ENCODE measurements around the gene KNSTRN.

The KNSTRN gene

DNA sequence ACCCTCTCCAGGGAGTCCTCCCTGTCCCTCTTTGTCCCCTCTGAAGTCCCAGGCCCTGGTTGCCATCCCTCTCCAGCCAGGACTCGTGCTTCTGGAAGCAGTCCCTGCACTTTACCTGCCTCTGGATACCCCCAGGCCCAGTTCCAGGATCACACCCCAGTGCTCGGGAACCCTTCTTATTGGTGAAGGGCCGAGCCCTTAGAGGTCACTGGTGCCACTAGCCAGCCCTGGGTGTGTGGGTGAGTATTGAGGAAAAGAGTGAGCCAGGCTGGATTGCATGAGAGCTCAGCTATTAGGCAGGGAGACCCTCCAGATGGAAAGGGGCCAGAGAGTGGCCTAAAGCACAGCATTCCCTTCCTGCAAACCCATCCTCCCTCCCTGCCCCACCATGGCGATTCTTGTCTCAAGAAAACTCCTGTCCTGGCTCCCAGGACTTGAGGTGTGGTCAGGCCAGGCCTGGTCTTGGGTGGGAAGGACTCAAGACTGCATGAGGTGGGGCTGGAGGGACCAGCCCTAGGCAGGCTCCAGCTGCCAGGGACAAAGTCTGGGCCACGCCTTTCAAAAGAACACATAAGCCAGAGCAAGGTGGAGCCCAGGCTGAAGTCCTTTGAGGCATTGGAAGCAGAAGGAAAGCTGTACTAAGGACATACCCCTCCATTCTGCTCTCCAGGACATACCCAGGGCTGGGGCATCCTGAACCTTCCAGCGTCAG is 36.5 kb upstream of the KNSTRN start:
- no peak for DNase-seq (ENCODE audit: low read depth, low spot score)

DNA sequence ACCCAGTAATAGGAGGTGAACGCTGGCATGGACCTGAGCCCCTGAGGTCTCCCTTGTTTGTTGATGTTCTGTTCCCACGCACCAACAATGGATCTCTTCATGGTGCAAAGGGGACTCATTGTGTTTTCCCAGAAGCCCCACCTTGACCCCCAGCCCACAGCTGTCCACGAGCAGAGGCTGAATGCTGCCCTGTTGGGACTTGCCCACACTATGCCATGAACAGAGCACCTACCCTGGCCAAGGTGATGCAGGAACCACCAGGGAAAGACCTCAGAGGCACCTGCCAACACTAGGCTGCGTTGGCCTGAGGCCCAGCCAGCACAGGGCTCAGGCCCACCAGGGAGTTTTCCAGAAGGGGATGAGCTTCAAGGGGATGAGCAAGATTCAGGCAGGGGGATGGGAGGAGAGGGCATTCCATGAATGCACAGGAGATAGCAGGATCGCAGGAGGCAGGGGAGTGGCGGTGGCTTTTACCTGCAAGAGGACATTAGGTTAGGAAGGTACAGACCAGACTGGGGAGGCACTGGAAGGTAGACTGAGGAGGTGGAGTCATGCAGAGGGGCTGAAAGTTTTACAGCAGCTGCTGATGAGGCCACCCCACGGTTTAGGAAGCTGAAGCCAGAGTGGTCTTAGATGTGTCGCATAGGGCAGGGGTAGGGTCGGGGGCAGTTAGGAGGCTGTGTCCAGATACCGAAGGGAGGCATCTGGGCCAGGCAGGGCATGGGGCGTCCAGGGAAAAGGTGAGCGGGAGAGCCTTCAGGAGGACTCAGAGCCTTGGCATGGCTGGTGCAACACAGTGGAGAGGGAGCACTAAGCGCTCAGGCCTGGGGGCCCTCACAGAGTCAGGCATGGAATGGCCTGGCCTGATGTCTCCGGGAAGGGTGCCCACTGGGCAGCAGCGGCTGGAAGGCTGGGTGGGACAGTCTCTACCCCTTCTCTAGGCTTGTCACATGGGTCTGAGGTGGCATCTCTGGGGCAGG is 35.7 kb upstream of the KNSTRN start:
- DNase-seq (ENCODE audit: low read depth, low spot score), result no peak

GRCh38 chr15:40347559-40348473 is 34.7 kb upstream of the KNSTRN start:
- DNase-seq (ENCODE audit: low read depth, low spot score), result no peak

- no peak for DNase-seq (ENCODE audit: low read depth, low spot score)
These were observed 34.0 kb upstream of the KNSTRN start for GRCh38 chr15:40348474-40348870.

GRCh38 chr15:40349163-40349562 is 33.4 kb upstream of the KNSTRN start:
- DNase-seq (ENCODE audit: low read depth, low spot score), result no peak

- no peak for DNase-seq (ENCODE audit: low read depth, low spot score)
These were observed 30.1 kb upstream of the KNSTRN start for GRCh38 chr15:40352281-40352901.

DNA sequence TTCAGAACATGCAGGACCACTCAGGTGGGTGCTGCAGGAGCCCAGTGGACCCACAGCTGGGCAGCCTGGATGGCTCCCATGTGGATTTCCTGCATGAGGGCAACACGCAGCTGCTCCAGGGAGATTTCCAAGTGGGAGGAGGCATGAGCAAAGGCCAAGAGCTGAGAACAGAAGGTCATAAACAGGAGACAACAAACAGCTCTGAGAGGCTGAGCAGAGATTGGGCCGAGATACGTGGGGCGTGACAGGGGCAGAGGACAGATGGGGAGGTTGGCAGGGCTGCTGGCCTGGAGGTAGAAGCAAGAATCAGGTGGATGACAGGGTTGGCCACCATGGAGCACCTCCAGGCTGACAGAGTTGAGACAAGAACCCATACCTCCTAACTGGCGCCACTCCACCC is 28.8 kb upstream of the KNSTRN start:
- no peak for DNase-seq (ENCODE audit: low read depth, low spot score)

- DNase-seq (ENCODE audit: low read depth, low spot score), result peak; percentile 72
These were observed 27.9 kb upstream of the KNSTRN start for GRCh38 chr15:40354408-40355171.

DNA sequence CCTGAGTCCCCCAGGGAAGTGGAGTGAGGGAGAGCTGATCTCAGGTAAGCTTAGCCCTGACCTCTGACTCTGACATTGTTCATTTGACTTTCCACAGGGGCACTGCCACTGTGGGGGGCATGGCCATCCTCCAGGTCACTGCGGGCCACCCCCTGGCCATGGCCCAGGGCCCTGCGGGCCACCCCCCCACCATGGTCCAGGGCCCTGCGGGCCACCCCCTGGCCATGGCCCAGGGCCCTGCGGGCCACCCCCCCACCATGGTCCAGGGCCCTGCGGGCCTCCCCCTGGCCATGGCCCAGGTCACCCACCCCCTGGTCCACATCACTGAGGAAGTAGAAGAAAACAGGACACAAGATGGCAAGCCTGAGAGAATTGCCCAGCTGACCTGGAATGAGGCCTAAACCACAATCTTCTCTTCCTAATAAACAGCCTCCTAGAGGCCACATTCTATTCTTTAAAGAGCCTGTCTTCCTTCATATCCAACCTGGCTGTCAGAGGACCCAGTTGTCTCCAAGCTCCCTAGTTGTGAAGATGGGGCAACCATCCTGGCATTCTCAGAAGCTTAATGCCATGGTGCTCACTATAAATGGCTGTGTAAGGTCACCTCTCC is 26.4 kb upstream of the KNSTRN start:
- no peak for DNase-seq (ENCODE audit: low read depth, low spot score)

GRCh38 chr15:40357246-40357645 is 25.3 kb upstream of the KNSTRN start:
- DNase-seq (ENCODE audit: low read depth, low spot score), result no peak

GRCh38 chr15:40357723-40358470 is 24.6 kb upstream of the KNSTRN start, which contains the start of gene DISP2:
DISP2 (plus strand) TSS chr15:40358219; CDS start chr15:40358322, 103 bp downstream.
- peak; percentile 97 for DNase-seq (ENCODE audit: low read depth, low spot score)

DNA sequence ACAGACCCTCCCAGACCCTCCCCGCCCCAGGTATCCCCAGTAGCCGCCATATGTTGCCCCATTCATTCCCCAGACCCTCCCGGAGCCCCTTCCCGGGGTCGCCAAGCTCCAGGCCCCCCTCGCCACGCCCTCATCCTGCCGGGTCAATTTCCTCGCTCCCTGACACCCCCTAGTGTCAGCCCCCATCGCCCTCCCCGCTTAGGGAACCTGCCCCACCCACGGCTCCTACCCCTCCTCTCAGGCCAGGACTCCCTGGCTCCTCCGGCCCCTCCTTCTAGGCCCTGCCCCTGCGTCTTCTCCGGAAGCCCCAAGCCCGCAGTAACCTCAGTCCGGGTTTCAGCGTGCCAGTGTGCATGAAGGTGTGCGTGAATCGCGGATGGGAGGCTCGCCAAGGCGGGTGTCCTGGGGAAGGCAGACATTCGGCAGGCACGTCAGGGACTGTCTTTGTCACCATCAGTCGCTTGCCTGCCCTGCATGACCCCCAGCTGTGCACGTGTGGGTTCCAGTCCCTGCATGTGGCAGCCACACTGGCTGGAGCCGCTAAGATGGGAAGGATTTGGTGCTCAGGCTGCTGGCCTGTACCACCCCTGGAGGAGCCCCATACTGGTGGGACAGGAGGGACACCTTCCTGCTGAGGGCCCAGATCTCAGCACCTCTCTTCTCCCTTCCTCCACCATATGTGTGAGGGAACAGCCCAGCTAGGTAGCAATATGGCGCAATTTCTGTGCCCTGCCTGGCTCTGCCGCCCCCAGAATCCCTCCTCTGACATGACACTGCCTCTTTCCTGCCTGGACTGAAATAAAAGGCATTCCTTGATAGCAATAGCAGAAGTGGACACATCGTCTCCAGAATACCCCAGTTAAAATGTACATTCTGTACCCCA is 23.8 kb upstream of the KNSTRN start:
- no peak for DNase-seq (ENCODE audit: low read depth, low spot score)

GRCh38 chr15:40360015-40360414 is 22.5 kb upstream of the KNSTRN start:
- no peak for DNase-seq (ENCODE audit: low read depth, low spot score)

GRCh38 chr15:40361640-40362039 is 20.9 kb upstream of the KNSTRN start:
- DNase-seq (ENCODE audit: low read depth, low spot score), result no peak

- DNase-seq (ENCODE audit: low read depth, low spot score), result no peak
These were observed 18.9 kb upstream of the KNSTRN start for GRCh38 chr15:40363611-40364010.

- DNase-seq (ENCODE audit: low read depth, low spot score), result no peak
These were observed 18.3 kb upstream of the KNSTRN start for GRCh38 chr15:40364251-40364650.

GRCh38 chr15:40365016-40365415 is 17.5 kb upstream of the KNSTRN start:
- no peak for DNase-seq (ENCODE audit: low read depth, low spot score)

All from astrocyte of the hippocampus (primary cell).